ENCODE measurements around the gene GUCA2B.

The GUCA2B gene

GRCh38 chr1:42152907-42153600 lies at the start of gene GUCA2B:
GUCA2B (plus strand) TSS chr1:42153410; CDS start chr1:42153451, 41 bp downstream.
- no peak for DNase-seq (ENCODE audit: low read depth in 2 of 2)

DNA sequence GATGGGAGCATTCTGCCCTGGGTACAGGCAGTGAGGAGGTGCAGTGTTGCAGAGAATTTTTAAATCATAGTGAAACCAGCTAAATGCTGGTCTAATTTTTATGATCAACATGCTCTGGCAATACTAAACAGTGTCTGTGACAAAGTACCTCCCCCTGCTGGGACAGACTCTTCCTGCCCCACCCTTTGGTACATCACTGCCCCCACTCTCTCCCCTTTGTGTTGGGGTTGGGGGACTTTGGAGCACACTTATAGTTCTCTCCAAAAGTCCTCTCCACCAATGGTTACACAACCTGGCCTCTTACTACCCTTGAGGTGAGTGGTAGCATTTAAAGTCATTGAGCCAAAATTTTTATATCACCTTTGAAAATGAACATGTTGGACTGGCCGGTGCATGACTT lies 48.2 kb upstream of the GUCA2B start:
- no peak for DNase-seq (ENCODE audit: low read depth in 2 of 2)

DNA sequence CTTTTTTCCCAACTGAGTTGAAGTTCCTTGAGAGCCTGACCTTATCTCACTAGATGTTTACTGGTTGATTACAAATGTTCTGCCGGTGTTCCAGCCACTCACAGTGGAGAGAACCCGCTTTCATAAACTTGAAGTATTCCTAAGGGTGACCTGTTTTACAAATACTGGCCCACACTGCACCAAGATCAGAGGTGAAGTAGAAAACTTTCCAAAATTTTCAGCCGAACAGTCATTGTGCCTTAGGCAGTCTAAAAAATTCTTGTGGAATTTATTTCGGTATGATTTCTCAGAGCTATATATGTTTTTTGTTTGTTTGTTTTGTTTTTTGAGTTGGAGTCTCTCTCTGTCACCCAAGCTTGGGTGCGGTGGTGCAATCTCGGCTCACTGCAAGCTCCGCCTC lies 44.9 kb upstream of the GUCA2B start:
- DNase-seq (ENCODE audit: low read depth in 2 of 2): no peak

DNA sequence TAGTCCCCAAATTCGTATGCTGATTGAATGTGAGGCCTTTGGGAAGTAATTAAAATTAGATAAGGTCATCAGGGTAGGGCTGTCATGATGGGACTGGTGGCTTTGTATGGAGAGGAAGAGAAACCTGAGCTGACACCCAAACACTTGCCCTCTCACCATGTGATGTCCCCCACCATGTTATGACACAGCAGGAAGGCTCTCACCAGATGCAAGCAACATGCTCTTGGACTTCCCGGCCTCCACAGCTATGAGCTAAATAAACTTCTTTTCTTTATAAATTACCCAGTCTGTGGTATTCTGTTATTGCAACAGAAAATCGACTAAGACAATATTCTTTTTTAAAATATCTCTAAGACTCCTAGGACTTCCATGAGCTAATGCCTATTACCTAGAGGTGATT lies 43.6 kb upstream of the GUCA2B start:
- DNase-seq (ENCODE audit: low read depth in 2 of 2): no peak

GRCh38 chr1:42114229-42114628 lies 39.0 kb upstream of the GUCA2B start:
- no peak for DNase-seq (ENCODE audit: low read depth in 2 of 2)

DNA sequence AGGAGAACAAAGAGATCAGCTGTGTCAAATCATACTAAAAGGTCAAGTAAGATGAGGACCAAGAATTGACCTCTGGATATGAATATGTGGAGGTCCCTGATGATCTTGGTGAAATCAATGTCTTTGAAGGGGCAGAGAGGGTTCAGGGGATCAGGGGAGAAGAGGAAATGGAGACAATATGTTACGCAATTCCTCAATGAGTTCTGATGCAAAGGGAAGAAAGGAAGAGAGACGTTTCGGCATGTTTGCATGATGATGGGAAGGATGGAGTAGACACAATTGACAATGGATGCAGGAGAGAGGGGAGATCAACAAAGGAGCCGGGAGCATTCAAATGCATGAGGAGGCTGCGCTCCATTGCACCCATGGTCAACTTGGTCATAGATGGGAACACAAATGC lies 36.0 kb upstream of the GUCA2B start:
- DNase-seq (ENCODE audit: low read depth in 2 of 2): no peak

GRCh38 chr1:42118125-42118524 lies 35.1 kb upstream of the GUCA2B start:
- DNase-seq (ENCODE audit: low read depth in 2 of 2): no peak

GRCh38 chr1:42122408-42122807 lies 30.8 kb upstream of the GUCA2B start:
- no peak for DNase-seq (ENCODE audit: low read depth in 2 of 2)

DNA sequence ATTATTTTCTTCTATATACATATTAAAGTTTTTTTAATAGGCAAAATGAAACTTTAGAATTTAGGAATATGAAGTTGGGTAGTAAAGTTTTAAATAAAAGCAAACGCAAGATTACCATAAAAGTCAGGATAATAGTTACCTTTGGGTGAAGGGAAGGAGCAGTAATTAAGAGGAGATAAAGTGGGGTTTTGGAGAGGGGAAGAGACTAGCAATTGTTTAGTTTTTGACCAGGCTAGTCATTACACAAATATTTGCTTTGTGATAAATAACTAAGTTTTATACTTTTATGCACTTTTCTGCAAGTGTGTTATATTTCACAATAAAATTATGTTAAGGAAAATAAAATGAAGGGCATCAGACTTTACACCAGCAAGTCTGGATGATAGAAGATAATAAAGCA lies 27.7 kb upstream of the GUCA2B start:
- DNase-seq (ENCODE audit: low read depth in 2 of 2): no peak

DNA sequence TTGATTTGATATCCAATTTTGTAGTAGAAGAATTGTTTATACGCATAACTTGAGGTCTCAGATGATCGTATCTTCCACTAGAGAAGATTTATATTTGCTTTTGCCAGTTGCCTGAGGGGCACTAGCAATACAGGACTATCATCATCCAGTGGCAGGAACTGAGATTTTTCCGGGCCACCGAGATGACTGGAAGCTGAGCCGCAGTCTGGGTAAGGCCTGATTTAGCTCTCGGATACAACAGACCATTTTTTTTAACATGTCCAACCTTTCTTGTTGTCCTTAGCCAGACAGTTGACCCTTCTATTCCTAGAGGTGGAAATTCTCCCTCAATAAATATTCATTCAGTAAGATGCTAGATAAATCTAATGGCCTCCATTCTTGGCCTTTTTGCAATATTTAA lies 25.4 kb upstream of the GUCA2B start:
- no peak for DNase-seq (ENCODE audit: low read depth in 2 of 2)

DNA sequence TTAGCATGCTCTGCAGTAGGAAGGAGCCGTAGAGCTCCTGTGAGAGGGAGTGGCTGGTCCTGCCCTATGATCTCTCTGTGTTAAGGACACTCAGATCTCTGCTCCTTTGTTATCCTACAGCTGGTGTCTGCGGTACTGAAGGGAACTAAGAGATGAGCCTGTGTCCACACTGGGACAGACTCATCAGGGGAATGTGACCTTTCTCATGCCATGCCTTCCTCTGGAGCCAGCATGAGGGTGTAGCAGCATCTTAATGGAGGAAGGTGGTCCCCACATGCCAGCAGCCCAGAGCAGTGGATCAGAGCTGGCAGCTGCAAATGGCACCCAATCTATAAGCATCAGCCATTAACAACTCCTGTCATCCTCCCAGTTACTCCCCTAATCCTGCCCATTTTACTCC lies 24.7 kb upstream of the GUCA2B start:
- DNase-seq (ENCODE audit: low read depth in 2 of 2): no peak

GRCh38 chr1:42128964-42129363 lies 24.2 kb upstream of the GUCA2B start:
- no peak for DNase-seq (ENCODE audit: low read depth in 2 of 2)

GRCh38 chr1:42130061-42130660 lies 23.0 kb upstream of the GUCA2B start:
- DNase-seq (ENCODE audit: low read depth in 2 of 2): no peak

DNA sequence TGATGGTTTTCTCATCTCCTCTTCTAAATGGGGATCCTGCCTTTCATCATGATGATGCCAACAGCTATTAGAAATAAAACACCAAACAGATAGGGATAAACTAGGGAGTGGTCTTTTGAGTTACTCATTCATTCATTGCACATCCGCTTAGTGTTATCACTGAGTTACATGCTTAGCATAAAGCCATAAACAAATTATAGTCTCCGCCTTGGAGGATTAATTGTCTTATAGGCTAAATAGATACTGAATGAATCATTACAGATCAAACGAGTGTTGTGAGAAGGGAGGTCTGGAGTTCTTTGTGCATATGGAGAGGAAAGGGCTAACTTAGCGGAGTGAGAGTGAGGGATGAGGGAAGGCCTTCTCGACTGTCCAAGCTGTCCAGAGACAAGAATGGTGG lies 19.8 kb upstream of the GUCA2B start:
- DNase-seq (ENCODE audit: low read depth in 2 of 2): no peak

DNA sequence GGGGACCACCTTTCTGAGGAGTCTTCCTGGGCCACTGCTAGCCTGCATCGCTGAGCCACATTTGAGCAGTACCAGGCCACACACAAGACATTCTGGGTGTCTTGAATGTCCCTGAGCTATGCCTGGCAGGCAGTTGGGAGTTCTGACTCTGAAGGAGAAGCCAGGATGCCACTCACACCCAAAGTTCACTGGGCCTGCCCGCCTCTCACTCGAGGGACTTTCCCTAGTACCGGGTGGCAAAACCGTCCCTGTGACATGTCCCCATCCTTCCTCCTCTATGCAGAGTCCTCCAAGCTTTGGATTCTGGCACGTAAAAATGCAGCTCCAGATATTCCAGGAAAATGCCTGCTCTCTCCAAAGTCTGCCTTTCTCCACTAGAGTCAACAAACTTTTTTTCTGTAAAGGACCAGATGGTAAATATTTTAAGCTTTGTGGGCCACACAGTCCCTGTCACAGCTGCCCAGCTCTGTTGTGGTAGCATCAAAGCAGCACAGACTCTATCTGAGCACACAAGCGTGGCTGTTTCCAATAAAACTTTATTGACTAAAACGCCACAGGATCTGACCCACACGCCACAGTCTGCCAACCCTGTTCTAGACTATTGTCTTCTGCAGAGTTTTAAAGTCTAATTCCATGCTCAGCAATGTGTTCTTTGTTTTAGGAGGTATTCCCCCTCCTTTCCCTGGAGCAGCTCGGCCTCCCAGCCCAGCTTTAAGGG lies 19.2 kb upstream of the GUCA2B start:
- DNase-seq (ENCODE audit: low read depth in 2 of 2): no peak

DNA sequence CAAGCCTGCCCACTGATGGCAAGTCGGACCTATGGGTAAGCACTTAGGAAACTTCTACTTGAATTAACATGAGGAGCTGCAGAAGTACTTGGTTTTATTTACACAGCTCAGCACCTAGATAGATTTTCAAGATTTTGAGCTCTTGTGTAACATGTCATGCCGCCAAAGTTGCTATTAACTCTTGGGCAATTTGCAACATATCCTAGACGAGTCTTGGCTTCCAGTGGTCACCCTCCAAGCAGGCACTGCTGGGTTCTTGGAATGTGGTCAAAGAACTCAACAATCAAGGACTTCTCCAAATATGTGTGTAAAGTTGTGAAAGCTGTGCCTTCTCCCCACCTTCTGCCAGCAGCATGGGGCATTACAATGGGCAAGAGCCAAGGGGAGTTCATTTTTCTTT lies 17.8 kb upstream of the GUCA2B start:
- DNase-seq (ENCODE audit: low read depth in 2 of 2): no peak

GRCh38 chr1:42136466-42136865 lies 16.7 kb upstream of the GUCA2B start:
- DNase-seq (ENCODE audit: low read depth in 2 of 2): no peak

DNA sequence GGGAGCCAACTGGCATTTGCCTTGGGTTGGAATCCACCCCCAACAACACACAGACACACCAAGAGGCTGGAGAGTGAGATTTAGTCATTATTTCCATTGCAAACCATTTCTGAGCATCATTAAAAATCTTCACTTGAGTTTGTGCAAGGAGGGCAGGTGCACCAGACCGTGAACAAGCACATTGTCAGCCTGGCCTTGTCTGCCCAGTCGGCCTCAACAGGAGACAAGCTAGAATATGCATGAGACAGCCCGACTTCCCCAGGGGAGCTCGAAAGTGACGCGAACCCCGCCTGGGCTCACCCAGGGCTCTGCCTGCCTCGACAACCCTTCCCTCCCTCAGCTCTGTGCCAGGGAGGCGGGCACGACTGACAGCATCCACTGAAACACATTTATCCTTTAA lies 15.4 kb upstream of the GUCA2B start:
- DNase-seq (ENCODE audit: low read depth in 2 of 2): no peak

DNA sequence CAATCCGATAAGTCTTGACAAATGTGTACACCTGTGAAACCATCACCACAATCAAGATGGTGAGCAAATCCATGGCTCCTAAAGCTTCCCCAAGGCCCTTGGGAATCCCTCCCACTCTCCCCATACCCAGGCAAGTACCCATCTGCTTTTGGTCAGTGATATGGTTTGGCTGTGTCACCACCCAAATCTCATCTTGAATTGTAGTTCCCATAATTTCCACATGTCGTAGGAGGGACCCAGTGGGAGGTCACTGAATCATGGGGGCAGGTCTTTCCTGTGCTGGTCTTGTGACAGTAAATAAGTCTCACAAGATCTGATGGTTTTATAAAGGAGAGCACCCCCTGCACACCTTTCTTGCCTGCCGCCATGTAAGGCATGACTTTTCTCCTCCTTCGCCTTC lies 14.6 kb upstream of the GUCA2B start:
- no peak for DNase-seq (ENCODE audit: low read depth in 2 of 2)

GRCh38 chr1:42139444-42139843 lies 13.8 kb upstream of the GUCA2B start:
- no peak for DNase-seq (ENCODE audit: low read depth in 2 of 2)

DNA sequence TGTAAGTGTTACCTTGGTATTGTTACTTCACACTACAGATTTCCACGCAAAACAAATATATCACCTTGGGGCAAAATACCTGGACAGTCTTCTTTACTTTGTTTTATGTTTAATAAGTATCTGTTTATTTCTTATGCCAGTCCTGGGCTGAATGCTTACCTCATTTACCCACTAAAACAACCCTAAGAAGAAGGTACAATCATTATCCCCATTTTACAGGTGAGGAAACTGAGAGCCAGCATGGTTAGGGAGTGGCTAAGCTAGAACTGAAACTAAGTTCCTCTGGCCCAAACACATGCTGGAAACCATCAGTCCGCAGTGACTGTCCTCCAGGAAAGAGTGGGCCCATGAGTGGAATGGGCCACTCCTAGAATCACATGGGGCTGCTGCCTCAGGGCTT lies 13.0 kb upstream of the GUCA2B start:
- DNase-seq (ENCODE audit: low read depth in 2 of 2): no peak

- no peak for DNase-seq (ENCODE audit: low read depth in 2 of 2)
Measured at GRCh38 chr1:42141978-42142377, 11.2 kb upstream of the GUCA2B start.

All from stimulated activated CD4-positive, alpha-beta T cell treated with anti-CD3 and anti-CD28 coated beads, Interleukin-15, amount 100 ng/mL, for 48 hours (primary cell).